Stimulated activated CD8-positive, alpha-beta memory T cell treated with anti-CD3 and anti-CD28 coated beads, Interleukin-12 subunit alpha, Interleukin-12 subunit beta, amount 100 ng/mL, for 24 hours (primary cell): Measurements from ENCODE around the gene COPE.
"Not testable (repeated sequence)": the region's sequence is repeated elsewhere in the genome, so short reads cannot be mapped to it uniquely, and the experiment has no call there.

Experiments
- DNase-seq: peaks from one replicate; pipeline ENCODE4 v3.0.0-alpha.2; 2020; ENCODE audit errors: extremely low read depth

Gene COPE

GRCh38 chr19:18908917-18909619 lies 10.1 kb downstream of the COPE start:
- no peak for DNase-seq

- no peak for DNase-seq
Observed at GRCh38 chr19:18906605-18907519, 12.3 kb downstream of the COPE start.

GRCh38 chr19:18905513-18906236 lies 13.5 kb downstream of the COPE start:
- no peak for DNase-seq

- DNase-seq = no peak
Observed at GRCh38 chr19:18905058-18905456, 14.1 kb downstream of the COPE start.

GRCh38 chr19:18904334-18905057 lies 14.7 kb downstream of the COPE start:
- DNase-seq = no peak

GRCh38 chr19:18903156-18904037 lies 15.8 kb downstream of the COPE start:
- DNase-seq = no peak

- not testable (repeated sequence) for DNase-seq
Observed at GRCh38 chr19:18902519-18902918, 16.7 kb downstream of the COPE start.

GRCh38 chr19:18901491-18901890 lies 17.7 kb downstream of the COPE start:
- DNase-seq = no peak

- DNase-seq = no peak
Observed at GRCh38 chr19:18900700-18901481, 18.3 kb downstream of the COPE start.

- no peak for DNase-seq
Observed at GRCh38 chr19:18899624-18900560, 19.3 kb downstream of the COPE start.

GRCh38 chr19:18898607-18899408 lies 20.4 kb downstream of the COPE start:
- no peak for DNase-seq

- DNase-seq = no peak
Observed at GRCh38 chr19:18898081-18898606, 21.0 kb downstream of the COPE start.

- no peak for DNase-seq
Observed at GRCh38 chr19:18897094-18898029, 21.8 kb downstream of the COPE start.

GRCh38 chr19:18896421-18896841 lies 22.8 kb downstream of the COPE start:
- no peak for DNase-seq

GRCh38 chr19:18895824-18896341 lies 23.3 kb downstream of the COPE start, which contains the start of gene CERS1:
TSS of gene CERS1 (minus strand) at chr19:18896158. CDS start at chr19:18896072, 86 bp downstream.
- DNase-seq = no peak
